HepG2 (cell line): ENCODE data around the gene MCC.

Source experiments
- FOXM1 ChIP-seq: sonication (generic); formaldehyde crosslinking; IDR thresholded peaks from 2 replicates; pipeline ENCODE4 v1.5.0; 2020; ENCODE audit warnings: missing genetic modification reagents
- POLR2A ChIP-seq, 2 experiments: IDR thresholded peaks; 2 replicates each; pipeline ENCODE4 v1.6.1; 2011; ENCODE audit warnings: low read depth in 2 of 2, low read length in 2 of 2, mild to moderate bottlenecking in 1 of 2, moderate library complexity in 1 of 2; ENCODE audit not compliant: insufficient read depth in 1 of 2
- SETDB1 ChIP-seq: sonication (generic); formaldehyde crosslinking; IDR thresholded peaks from 2 replicates; pipeline ENCODE4 v1.5.1; 2020; ENCODE audit warnings: missing genetic modification reagents, mild to moderate bottlenecking, borderline replicate concordance

- TF ChIP-seq FOXM1 = no peak
- TF ChIP-seq POLR2A (IDR thresholded peaks at IDR 0.05; ENCODE audit: insufficient read depth in 1 of 2, low read depth in 2 of 2, low read length in 2 of 2) = no peak
- no peak for TF ChIP-seq SETDB1 (CRISPR knock-in tag)
These were observed 375.8 kb downstream of the MCC start for GRCh38 chr5:113112435-113112834.
